HPDE6-E6E7 (cell line): ENCODE results near the gene KRT37.
A peak's percentile ranks its signal among the peaks of the same experiment; 100 is the strongest.
"Not testable (repeated sequence)": the region's sequence is repeated elsewhere in the genome, so short reads cannot be mapped to it uniquely, and the experiment has no call there.

ENCODE experiments used
- DNase-seq: peaks from one replicate; pipeline ENCODE4 v3.0.0; 2011; ENCODE audit warnings: missing footprints; ENCODE audit errors: extremely low spot score

Gene KRT37

DNA sequence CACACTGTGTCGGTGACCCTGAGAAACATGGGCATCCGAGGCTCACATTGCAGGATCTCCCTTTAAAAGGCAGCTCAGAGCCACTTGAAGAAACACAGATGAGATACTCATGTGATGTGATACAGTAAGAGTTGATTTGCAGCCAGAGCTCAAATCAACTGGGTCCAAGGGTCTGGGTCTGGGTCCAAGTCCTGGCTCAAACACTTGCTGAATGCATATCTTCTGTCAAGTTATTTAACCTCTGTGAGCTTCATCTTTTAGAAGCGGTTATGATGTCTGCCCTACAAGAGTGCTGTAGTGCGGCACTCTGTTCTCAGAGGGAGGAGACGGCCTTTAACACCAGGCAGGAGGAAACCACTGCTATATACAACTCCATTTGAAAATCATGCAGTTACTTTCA is 10.0 kb upstream of the KRT37 start:
- DNase-seq = no peak

- DNase-seq = no peak
Observed at GRCh38 chr17:41434005-41434404, 9.6 kb upstream of the KRT37 start.

DNA sequence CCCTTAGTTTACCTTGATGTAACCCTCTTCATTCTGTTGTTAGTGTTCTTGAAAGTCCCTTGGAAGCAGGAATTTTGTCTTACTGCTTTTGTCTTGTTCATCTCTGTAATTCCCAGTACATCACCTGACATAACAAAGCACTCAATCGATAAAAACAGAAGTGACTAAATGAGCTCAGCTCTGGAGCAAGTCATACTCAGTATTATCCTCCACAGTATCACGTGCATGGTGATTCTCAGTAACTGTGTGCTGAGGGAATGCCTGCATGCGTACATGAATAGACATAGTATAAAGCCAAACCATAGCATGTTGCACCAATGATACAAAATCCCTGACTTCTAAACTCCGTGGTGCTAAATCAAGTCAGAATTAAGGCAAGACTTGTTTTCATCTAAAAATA is 9.2 kb upstream of the KRT37 start:
- DNase-seq = no peak

- DNase-seq = not testable (repeated sequence)
Observed at GRCh38 chr17:41430376-41430775, 6.0 kb upstream of the KRT37 start.

GRCh38 chr17:41429667-41430066 is 5.3 kb upstream of the KRT37 start:
- no peak for DNase-seq

DNA sequence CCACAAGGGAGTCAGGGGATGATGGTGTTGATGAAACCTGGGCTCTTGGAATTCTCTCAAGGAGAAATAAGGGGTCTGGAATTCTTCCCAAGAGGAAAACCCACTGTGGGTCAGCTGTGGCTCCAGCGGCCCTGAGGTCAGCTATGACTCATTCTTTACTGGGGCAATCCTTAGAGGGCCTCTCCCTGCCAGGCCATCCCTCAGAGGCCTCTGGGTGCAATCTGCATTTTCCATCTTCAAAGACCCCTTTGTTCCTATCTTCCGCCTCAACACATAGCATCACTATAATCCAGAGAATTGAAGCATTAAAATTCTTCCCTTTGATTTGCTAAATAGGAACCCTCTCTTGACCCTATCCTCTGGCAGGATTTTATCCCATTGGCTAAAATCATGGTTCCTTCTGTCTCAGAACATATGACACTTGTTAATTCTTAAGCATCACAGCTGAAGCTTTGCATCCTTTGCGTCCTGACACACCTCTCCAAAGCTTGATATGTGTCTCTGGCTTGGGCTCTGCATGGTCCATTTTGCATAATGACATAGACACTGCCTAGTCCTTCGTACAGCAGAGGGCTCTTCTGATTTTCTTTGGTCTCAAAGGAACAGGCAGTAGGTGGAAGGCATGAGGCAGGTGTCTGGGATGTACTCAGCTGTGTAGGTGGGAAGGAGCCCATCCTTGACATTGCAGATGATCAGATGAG is 4.4 kb upstream of the KRT37 start:
- no peak for DNase-seq

DNA sequence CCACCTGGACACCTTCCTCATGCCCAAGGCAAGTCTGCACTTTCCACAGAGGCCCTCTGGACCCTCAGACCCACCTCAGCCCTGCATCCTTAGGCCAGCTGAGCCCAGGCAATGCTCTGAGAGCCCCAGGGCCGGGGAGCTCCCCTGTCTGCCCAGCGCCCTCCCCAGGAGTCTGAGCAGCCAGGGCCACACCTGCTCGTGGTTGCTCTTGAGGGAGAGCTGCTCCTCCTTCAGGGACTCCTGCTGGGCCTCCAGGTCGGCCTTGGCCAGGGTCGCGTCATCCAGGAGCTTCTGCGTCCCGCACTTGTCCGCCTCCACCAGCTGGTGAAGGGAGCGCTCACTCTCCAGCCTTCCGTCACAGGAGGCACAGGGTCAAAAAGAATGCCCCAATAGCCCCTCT is 1.8 kb downstream of the KRT37 start:
- DNase-seq = not testable (repeated sequence)

DNA sequence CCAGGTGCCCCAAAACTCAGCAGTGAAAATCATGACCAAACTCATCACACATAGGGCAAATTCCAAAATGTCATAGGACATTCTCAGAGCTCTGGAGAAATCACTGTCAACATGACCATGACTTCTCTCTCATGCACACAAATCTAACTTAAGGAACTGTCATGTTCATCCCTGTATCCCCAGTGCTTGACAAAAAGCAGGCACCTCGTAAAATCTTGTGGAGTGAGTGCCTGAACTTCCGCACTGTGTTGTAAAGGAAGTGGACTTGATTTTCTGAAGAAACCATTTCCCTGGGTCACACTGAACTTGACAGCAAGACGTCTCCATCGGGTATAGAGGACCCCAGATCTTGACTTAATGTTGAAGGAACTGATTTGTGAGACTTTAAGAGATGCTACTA is 2.8 kb downstream of the KRT37 start:
- no peak for DNase-seq

GRCh38 chr17:41421116-41421515 is 3.3 kb downstream of the KRT37 start:
- DNase-seq = peak; percentile 64

GRCh38 chr17:41420134-41420533 is 4.3 kb downstream of the KRT37 start:
- DNase-seq = no peak

- DNase-seq = no peak
Observed at GRCh38 chr17:41419716-41420115, 4.7 kb downstream of the KRT37 start.

DNA sequence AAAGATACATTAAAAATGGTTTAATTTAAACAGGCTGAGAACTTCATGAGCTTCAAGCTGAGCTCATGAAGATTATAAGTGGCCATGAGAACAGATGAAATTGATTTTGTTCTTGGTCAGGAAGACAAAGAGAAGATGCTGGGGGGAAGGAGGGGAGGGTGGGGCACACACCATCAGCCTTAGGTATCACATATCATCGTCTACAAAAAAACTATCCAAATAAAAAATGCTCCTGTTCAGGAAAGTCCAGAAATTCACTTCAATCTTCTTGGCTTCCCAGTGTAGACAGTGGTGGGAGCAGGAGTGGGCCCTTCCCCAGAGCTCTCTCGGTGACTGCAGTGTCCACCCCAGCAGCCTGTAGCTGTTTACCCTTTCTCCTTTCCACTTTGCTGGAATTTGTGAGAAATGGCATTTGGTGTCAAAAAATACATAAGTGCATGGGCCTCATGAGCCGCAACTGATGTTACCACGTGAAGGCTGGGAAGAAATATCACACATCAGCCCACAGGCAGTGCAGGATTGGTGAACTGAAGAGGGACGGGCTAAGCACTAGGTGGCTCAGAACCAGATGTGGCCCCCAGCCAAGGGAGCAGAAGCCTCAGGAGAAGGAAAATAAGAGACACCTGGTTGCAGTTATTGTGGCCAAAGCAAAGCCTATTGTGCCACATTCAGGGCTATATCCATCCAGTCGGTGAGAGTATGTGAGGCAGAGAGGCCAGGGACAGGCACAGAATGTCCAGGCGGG is 6.1 kb downstream of the KRT37 start:
- DNase-seq = no peak

- peak; percentile 70 for DNase-seq
Observed at GRCh38 chr17:41417576-41418015, 6.8 kb downstream of the KRT37 start.

DNA sequence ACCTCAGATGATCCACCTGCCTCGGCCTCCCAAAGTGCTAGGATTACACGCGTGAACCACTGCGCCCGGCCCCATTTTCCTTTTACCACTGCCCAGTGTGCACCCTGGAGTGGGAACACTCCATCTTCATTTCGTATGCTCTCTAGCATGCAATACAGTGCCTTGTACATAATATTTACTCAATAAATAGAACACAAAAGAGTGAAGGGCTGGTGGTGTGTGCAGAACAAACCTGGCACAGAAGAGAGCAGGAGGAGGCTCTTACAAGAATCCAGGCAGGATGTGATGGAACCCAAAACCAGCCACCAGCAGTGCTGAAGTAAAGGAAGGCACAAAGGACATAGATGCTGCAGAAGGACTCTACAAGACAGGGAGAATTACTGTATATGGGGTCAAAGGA is 7.3 kb downstream of the KRT37 start:
- no peak for DNase-seq

DNA sequence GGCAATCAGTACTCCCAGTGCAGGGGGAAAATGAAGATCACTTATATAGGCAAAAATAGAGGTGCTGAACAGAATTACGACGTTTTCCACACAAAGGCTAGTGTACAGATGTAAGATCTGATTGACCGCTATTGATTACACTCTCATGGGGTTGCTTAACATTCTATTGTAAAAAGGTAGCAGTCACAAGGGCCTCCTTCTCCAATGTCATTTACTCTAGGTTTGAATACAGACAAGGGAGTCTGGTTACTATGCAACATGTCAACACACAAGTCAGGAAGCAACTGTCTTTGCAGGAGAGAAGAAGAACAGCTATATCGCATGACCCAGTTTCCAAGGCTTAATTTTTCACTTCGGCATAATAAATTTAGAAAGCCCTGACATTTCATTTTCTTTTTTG is 7.9 kb downstream of the KRT37 start:
- no peak for DNase-seq

GRCh38 chr17:41415833-41416335 is 8.5 kb downstream of the KRT37 start:
- no peak for DNase-seq

GRCh38 chr17:41415411-41415810 is 9.0 kb downstream of the KRT37 start:
- DNase-seq = no peak

DNA sequence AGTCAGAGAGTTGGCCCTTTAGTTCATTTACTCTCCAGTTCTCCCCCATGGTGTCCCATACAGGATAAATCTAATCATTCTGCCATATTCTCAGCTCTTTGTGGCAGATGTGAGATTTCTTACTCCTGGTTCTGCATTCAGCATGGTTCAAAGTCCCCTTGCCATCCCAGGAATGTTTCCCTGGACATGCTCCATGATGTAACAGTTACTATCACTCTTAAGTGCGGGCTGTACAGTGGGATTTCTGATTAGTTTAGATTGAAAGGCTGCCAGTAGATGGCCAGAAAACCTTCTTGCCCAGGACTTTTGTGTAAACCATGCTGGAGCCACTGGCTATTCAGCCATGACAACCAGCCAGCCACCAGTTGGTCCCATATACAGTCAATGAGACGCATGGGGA is 10.4 kb downstream of the KRT37 start:
- DNase-seq = no peak

- DNase-seq = no peak
Observed at GRCh38 chr17:41413353-41413957, 10.9 kb downstream of the KRT37 start.

DNA sequence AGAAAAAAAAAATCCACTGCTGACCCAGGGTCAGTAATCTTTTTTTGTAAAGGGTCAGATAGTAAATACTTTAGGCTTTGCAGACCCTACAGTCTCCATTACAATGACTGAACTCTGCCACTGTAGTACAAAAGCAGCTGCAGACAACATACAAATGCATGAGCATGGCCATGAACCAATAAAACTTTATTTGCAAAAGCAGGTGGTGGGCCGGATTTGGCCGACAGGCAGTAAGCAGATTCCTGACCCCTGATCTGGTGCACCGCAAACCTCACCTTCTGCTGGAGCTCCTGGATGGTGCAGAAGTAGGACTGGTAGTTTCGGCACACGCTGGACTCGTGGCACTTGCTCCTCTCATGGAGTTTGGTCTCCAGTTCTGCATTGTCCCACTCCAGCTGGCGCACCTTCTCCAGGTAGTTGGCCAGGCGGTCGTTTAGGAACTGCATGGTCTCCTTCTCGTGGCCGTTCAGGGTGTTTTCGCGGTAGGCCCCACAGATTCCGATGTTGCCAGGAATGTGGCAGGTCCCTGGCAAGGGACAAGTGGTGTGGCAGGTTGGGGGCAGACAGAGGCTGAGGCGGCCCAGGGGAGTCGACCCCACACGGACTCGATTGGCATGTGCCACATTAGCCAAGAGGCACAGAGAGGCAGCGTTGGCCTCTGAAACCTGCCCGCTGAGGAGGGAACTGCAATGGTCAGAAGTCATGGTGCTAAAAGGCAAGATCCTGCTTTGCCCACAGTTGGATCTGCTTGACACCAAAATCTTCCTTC is 13.1 kb downstream of the KRT37 start:
- no peak for DNase-seq

- no peak for DNase-seq
Observed at GRCh38 chr17:41407226-41407625, 17.2 kb downstream of the KRT37 start.

GRCh38 chr17:41406205-41406604 is 18.2 kb downstream of the KRT37 start:
- DNase-seq = peak; percentile 75
